ENCODE data around the gene TNFRSF18.

TNFRSF18 gene

GRCh38 chr1:1165900-1166421, 40.4 kb downstream of the TNFRSF18 start:
- DNase-seq (ENCODE audit: low spot score): no peak

GRCh38 chr1:1165485-1165884, 40.9 kb downstream of the TNFRSF18 start:
- no peak for DNase-seq (ENCODE audit: low spot score)

- no peak for DNase-seq (ENCODE audit: low spot score)
Measured at GRCh38 chr1:1164701-1165451, 41.5 kb downstream of the TNFRSF18 start.

DNA sequence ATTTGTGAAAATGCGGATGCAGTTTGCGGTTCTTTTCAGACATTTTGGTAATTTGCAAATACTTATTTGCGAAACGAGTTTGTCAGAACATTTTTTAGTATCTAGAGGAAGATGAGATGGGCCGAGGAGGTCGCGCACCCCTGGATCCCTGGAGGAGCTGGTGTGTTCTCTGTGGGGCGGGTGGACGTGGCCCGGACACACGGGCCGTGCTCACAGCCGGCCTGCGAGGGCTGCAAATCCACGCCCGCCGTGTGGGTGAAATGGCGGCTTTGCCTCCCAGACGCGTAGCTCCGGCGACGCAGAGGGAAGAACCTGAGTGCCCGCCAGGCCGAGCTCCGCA, 42.1 kb downstream of the TNFRSF18 start:
- no peak for DNase-seq (ENCODE audit: low spot score)

- DNase-seq (ENCODE audit: low spot score): no peak
Measured at GRCh38 chr1:1163538-1164070, 42.8 kb downstream of the TNFRSF18 start.

DNA sequence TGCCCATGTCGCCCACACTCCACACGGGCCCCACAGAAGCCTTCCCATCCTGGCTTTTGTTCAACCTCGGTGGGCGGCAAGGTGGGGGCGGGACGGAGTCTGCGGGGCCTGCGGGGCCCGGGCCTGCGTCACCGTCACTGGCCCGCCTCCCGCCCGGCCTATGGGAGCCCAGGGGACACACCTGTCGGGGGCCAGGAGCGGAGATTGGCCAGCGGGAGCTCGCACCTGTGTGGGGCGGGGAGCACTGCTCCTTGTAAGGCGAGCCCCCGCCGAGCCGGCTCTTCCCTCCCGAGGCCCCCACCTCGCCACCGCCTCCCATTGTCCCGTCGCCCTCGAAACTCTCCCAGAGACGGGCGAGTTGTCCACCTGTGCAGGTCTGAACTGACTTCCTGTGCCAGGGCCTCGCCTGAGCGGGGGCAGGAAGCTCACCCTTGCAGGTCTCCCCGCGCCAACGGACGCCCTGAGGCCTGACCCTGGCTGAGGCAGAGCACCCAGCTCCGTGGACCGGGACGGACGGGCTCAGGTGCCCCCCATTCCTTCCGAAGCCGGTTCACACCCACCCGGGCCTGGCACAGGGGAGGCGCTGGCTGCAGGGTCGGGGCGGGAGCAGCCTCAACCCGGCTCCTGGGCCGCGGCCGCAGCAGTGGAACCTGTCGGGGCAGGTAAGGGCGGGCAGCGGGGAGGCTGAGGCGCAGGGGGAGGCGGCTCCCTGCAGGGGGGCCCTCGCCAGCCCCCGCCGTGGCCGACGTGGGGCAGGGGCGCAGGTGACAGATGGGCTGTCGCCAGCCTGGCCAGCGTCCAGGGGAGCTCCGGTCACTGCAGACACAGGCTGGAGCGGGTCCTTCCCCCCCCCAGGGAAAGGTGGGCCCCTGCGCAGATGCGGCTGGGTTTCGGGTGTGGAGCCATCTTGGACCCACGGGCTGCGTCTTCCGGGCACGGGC, 43.5 kb downstream of the TNFRSF18 start:
- DNase-seq (ENCODE audit: low spot score): no peak

- DNase-seq (ENCODE audit: low spot score): no peak
Measured at GRCh38 chr1:1161683-1162079, 44.7 kb downstream of the TNFRSF18 start.

GRCh38 chr1:1161078-1161682, 45.2 kb downstream of the TNFRSF18 start:
- no peak for DNase-seq (ENCODE audit: low spot score)

GRCh38 chr1:1160281-1160930, 46.0 kb downstream of the TNFRSF18 start:
- no peak for DNase-seq (ENCODE audit: low spot score)

GRCh38 chr1:1157914-1158710, 48.3 kb downstream of the TNFRSF18 start:
- peak; percentile 47 for DNase-seq (ENCODE audit: low spot score)

- DNase-seq (ENCODE audit: low spot score): peak; percentile 77
Measured at GRCh38 chr1:1157426-1157913, 48.9 kb downstream of the TNFRSF18 start.

DNA sequence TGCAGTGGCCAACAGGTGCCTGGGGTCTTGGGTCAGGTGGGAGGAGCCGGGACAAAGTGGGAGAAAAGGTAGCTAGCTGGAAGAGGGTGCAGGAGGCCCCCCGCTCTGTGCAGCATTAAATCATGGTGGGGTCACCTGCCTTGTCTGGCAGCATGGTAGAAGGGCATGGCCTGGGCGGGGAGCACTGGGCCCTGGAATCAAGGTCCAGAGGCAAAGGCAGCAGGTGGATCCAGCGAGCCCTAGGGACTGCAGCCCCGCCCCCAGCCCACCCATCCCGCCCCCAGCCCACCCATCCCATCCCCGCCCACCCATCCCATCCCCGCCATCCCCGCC, 49.4 kb downstream of the TNFRSF18 start:
- DNase-seq (ENCODE audit: low spot score): no peak

DNA sequence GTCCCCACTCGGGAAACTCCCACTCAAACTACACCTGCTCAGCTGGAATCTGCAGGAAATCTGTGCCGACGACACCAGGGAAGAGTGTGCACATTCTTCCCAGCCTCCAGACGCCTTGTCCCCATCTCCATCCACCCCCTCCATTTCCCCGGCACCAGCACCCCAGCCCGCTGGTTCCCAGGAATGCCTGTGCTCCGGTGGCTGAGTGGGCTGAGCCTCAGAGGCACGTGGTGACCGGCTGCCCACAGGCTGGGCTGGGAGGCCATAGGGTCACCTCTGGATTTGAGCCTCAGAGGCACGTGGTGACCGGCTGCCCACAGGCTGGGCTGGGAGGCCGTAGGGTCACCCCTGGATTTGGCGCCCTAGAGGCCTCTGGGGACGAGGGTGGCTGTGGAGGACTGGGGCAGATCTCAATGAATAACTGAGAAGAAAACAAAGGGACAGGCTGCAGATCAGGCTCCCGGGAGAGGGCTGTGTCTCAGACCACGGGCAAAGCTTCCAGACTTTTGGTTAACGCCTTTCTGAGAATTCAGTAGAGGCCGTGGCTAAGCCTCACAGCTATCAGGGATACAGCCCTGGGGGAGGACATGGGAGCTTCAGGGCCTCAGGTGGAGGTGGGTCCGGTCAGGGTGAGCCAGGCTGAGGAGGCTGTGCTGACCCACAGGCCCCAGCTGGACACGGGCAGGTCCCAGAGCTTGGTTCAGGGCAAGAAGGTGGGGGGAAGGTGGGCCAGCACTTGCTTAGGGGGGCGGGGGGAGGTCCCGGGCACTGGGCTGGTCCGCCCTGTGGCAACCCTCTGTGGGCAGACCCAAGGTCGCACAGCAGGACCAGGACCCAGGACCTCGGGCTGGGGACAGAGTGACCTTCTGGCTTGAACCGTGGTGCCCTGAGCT, 50.0 kb downstream of the TNFRSF18 start:
- DNase-seq (ENCODE audit: low spot score): no peak

DNA sequence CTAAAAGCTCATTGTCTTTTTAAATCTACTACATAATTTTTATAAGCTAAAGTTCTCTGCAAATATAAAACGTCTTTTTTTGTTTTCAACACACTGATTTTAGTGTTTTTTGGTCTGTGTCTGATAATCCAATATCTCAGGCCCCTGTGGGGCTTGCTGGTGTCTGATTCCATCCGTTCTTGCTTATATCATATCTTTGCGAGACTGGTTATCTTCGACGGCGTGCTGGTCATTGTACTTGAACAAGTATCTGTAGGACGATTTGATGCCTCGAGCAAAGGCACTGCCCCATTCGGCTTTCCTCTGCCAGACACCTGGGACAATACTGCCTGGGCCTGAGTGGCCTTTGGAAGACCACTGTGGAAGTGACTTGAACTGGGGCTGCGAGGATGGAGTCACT, 51.1 kb downstream of the TNFRSF18 start:
- DNase-seq (ENCODE audit: low spot score): no peak

DNA sequence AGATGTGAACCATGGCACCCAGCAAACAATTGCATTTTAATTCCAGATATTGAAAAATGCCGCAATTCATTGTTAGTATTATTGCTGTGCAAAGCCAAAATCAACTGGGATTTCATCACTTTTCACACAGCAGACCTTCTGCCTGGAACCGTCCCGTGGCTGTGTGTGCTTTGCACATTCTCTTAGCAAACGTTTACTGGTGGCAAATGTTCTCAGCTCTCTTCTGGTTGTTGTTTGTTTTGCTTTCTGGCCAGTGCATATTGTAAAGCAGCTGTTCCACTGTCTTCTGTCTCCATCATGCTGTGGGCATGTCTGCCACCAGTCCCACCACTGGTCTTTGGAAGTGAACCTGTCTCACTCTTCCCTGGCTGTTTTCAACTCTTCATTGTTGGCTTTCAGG, 52.5 kb downstream of the TNFRSF18 start:
- no peak for DNase-seq (ENCODE audit: low spot score)

Data from kidney capillary endothelial cell (primary cell).